IMR-90 (cell line): ENCODE results near the gene CD2AP. TPM values are rescaled to one million over a fixed set of nuclear protein-coding genes. Genes with fewer than 3 reads are reported as not detected.

Experiments
- ATAC-seq: fragments of 200-7000 bp; cut with Tn5 transposase; 2 replicates; pipeline ENCODE4 v1.9.1; 2020; ENCODE audit warnings: low read depth, mild to moderate bottlenecking, moderate library complexity
- BruUV-seq: library from RNA; stranded (reverse); fragments of 400-500 nt; replicated peaks from 2 replicates; lab custom pipeline; 2021; lab: Mats Ljungman, UMichigan
- CTCF ChIA-PET: fragments of 300-600 bp; formaldehyde crosslinking; extraction: SDS; loops from one replicate; lab custom pipeline; 2021; ENCODE audit warnings: antibody characterized with exemption; lab: Yijun Ruan, JAX
- POLR2A ChIA-PET: fragments of 300-600 bp; sonication (Branson Sonifier 250); formaldehyde crosslinking; loops from one replicate; lab custom pipeline; 2022; ENCODE audit warnings: antibody characterized with exemption; ENCODE audit not compliant: unreplicated experiment; lab: Charles Lee
- DNase-seq: peaks from one replicate; pipeline ENCODE4 v3.0.0; 2013
- H2AFZ ChIP-seq: replicated peaks from 2 replicates; pipeline ENCODE3; 2013; ENCODE audit warnings: low read length, mild to moderate bottlenecking; ENCODE audit not compliant: poor library complexity
- H2AK5ac ChIP-seq: 2 replicates; pipeline ENCODE4 v1.6.1; 2013; ENCODE audit warnings: low read depth, low read length, inconsistent platforms
- H2AK9ac ChIP-seq: replicated peaks from 2 replicates; pipeline ENCODE3; 2013; ENCODE audit warnings: mild to moderate bottlenecking, low read depth, low read length, moderate library complexity; ENCODE audit not compliant: poor library complexity
- H2BK120ac ChIP-seq: 2 replicates; pipeline ENCODE4 v1.6.1; 2013; ENCODE audit warnings: low read depth, low read length, inconsistent platforms
- H2BK15ac ChIP-seq: 3 replicates; pipeline ENCODE4 v1.6.1; 2013; ENCODE audit warnings: low read depth, low read length, inconsistent platforms
- H2BK20ac ChIP-seq: 2 replicates; pipeline ENCODE4 v1.6.1; 2013; ENCODE audit warnings: low read depth, mild to moderate bottlenecking, inconsistent platforms, low read length, moderate library complexity
- H2BK5ac ChIP-seq: 2 replicates; pipeline ENCODE4 v1.6.1; 2013; ENCODE audit warnings: mild to moderate bottlenecking, low read depth, low read length, inconsistent platforms; ENCODE audit not compliant: poor library complexity, severe bottlenecking
- H3K14ac ChIP-seq: replicated peaks from 2 replicates; pipeline ENCODE4 v1.6.1; 2013; ENCODE audit warnings: low read depth, low read length, inconsistent platforms
- H3K18ac ChIP-seq: 2 replicates; pipeline ENCODE4 v1.6.1; 2013; ENCODE audit warnings: low read depth, low read length, control low read depth
- H3K23ac ChIP-seq: 2 replicates; pipeline ENCODE4 v1.6.1; 2013; ENCODE audit warnings: low read depth, low read length, inconsistent platforms
- H3K27ac ChIP-seq: 2 replicates; pipeline ENCODE4 v1.5.1; 2013; ENCODE audit warnings: mild to moderate bottlenecking, control low read depth, low read length; ENCODE audit not compliant: insufficient read depth
- H3K27me3 ChIP-seq: 2 replicates; pipeline ENCODE4 v1.6.1; 2013; ENCODE audit warnings: low read length; ENCODE audit not compliant: control insufficient read depth, insufficient read depth
- H3K36me3 ChIP-seq: 2 replicates; pipeline ENCODE4 v1.6.1; 2013; ENCODE audit warnings: low read length, mixed read lengths; ENCODE audit not compliant: control insufficient read depth, insufficient read depth
- H3K4ac ChIP-seq: 2 replicates; pipeline ENCODE4 v1.6.1; 2013; ENCODE audit warnings: low read depth, low read length, inconsistent platforms
- H3K4me1 ChIP-seq: 2 replicates; pipeline ENCODE4 v1.6.1; 2013; ENCODE audit warnings: low read length, mixed read lengths; ENCODE audit not compliant: control insufficient read depth, insufficient read depth
- H3K4me2 ChIP-seq: 2 replicates; pipeline ENCODE4 v1.6.1; 2013; ENCODE audit warnings: low read depth, mild to moderate bottlenecking, control low read depth, low read length, moderate library complexity
- H3K4me3 ChIP-seq: 2 replicates; pipeline ENCODE4 v1.5.1; 2013; ENCODE audit warnings: low read depth, mild to moderate bottlenecking, control low read depth, low read length, moderate library complexity; ENCODE audit not compliant: insufficient read depth
- H3K56ac ChIP-seq: 2 replicates; pipeline ENCODE4 v1.6.1; 2013; ENCODE audit warnings: low read length, inconsistent platforms; ENCODE audit not compliant: insufficient read depth; ENCODE audit errors: extremely low read depth
- H3K79me1 ChIP-seq, 2 experiments: 2 replicates each; pipeline ENCODE4 v1.6.1; 2013; ENCODE audit warnings: low read length in 2 of 2, inconsistent platforms in 1 of 2, low read depth in 1 of 2
- H3K9ac ChIP-seq: 2 replicates; pipeline ENCODE4 v1.6.1; 2013; ENCODE audit warnings: low read depth, low read length, control low read depth
- H3K9me1 ChIP-seq: 2 replicates; pipeline ENCODE4 v1.6.1; 2013; ENCODE audit warnings: low read length, inconsistent platforms; ENCODE audit not compliant: insufficient read depth
- H3K9me3 ChIP-seq: 2 replicates; pipeline ENCODE4 v1.6.1; 2013; ENCODE audit warnings: low read length; ENCODE audit not compliant: control insufficient read depth, insufficient read depth
- H4K20me1 ChIP-seq: 2 replicates; pipeline ENCODE4 v1.6.1; 2013; ENCODE audit warnings: low read length, inconsistent platforms; ENCODE audit not compliant: insufficient read depth
- H4K5ac ChIP-seq: 2 replicates; pipeline ENCODE4 v1.6.1; 2013; ENCODE audit warnings: mild to moderate bottlenecking, low read depth, low read length, control low read depth
- H4K8ac ChIP-seq, 2 experiments: 2 replicates each; pipeline ENCODE4 v1.6.1; 2013; ENCODE audit warnings: low read depth in 2 of 2, low read length in 2 of 2, control low read depth in 1 of 2, inconsistent platforms in 1 of 2
- H4K91ac ChIP-seq: 2 replicates; pipeline ENCODE4 v1.6.1; 2013; ENCODE audit warnings: low read depth, low read length, inconsistent platforms; ENCODE audit not compliant: insufficient read depth
- CTCF ChIP-seq: conservative IDR thresholded peaks from 2 replicates; pipeline ENCODE4 v1.5.1; 2012; ENCODE audit warnings: mild to moderate bottlenecking, low read depth, low read length, improper control_type of control experiment
- ELK1 ChIP-seq: fragments of 150-350 bp; IDR thresholded peaks from 2 replicates; pipeline ENCODE4 v1.6.1; 2016; ENCODE audit warnings: low read depth, mild to moderate bottlenecking, low read length, moderate library complexity, borderline replicate concordance
- NFE2L2 ChIP-seq: fragments of 150-350 bp; IDR thresholded peaks from 2 replicates; pipeline ENCODE4 v1.6.1; 2016; ENCODE audit warnings: low read depth, mild to moderate bottlenecking, low read length
- POLR2A ChIP-seq: IDR thresholded peaks from 2 replicates; pipeline ENCODE4 v1.6.1; 2012; ENCODE audit warnings: mild to moderate bottlenecking, low read depth, low read length
- RCOR1 ChIP-seq: IDR thresholded peaks from 2 replicates; pipeline ENCODE4 v1.6.1; 2012; ENCODE audit warnings: mild to moderate bottlenecking, low read length, improper control_type of control experiment; ENCODE audit not compliant: insufficient replicate concordance
- RFX5 ChIP-seq: IDR thresholded peaks from 2 replicates; pipeline ENCODE4 v1.8.0; 2012; ENCODE audit warnings: low read depth, mild to moderate bottlenecking, low read length, moderate library complexity
- WGBS, 2 experiments: methylation state at CpG; one replicate each; pipeline versions ENCODE4 v1.1.5 to v1.1.7; 2013; ENCODE audit warnings: missing lambda C conversion rate in 2 of 2; ENCODE audit not compliant: insufficient read length in 1 of 2; ENCODE audit errors: extremely low coverage in 2 of 2; 5-methylcytosine and 5-hydroxymethylcytosine counted together
- dilution Hi-C: fragments of 300-500 bp; cut with HindIII; formaldehyde crosslinking; loops from one replicate; pipeline ENCODE4 v1.14.3; 2018; ENCODE audit warnings: low sequenced_read_pairs; ENCODE audit not compliant: unreplicated experiment
- in situ Hi-C: fragments of 300-500 bp; cut with MboI; formaldehyde crosslinking; loops from 3 replicates; pipeline ENCODE4 v1.14.3; 2019; ENCODE audit warnings: low sequenced_read_pairs, inconsistent platforms, mixed read lengths
- intact Hi-C: fragments of 100-400 bp; cut with micrococcal nuclease; formaldehyde crosslinking; loops from 2 replicates; pipeline ENCODE4 v1.10.0; 2022
- polyA plus RNA-seq, 3 experiments: library from polyadenylated mRNA; depleted of rRNA; stranded (reverse); fragments of >200 nt; gene quantifications; 2 replicates each; pipeline ENCODE4 v1.2.3, GENCODE V29; 2012; ENCODE audit warnings: low replicate concordance in 1 of 3
- total RNA-seq: library from RNA; depleted of rRNA; stranded (reverse); fragments of >200 nt; gene quantifications from 2 replicates; pipeline ENCODE4 v1.2.3, GENCODE V29; 2012

CD2AP gene
- total and polyA plus RNA-seq, 2 of the 4 experiments (the other 2 are of a cell fraction), result 5.3 to 7.5 TPM

- TF ChIP-seq POLR2A (no peak), NFE2L2 (no peak), CTCF (no peak), RFX5 (no peak), RCOR1 (no peak), ELK1 (no peak)
- in situ Hi-C loops (no loop called here), dilution Hi-C loops (no loop called here), intact Hi-C loops (no loop called here)
- BruUV-seq, result no TSS peak
- no peak overlapping the region for H2AK5ac ChIP-seq
- no peak overlapping the region for H3K23ac ChIP-seq
- no peaks in the 10 kb centered on the region for H3K9me3 ChIP-seq
- H3K79me1 ChIP-seq, result peaks cover 0 to 2% of the 10 kb centered on the region in 2 experiments; a peak in 1 of 4 replicates
- POLR2A ChIA-PET, result no interaction called here
- H3K14ac ChIP-seq, result no peak overlapping the region
- no peak overlapping the region for H4K8ac ChIP-seq
- ATAC-seq (peak; percentile 59), DNase-seq (no peak)
- H2BK5ac ChIP-seq, result no peak overlapping the region
- no peaks in the 10 kb centered on the region for H3K9me1 ChIP-seq
- CTCF ChIA-PET, result no interaction called here
- H4K91ac ChIP-seq, result no peak overlapping the region
- no peak overlapping the region for H2AK9ac ChIP-seq
- H2BK15ac ChIP-seq, result no peak overlapping the region
- no peak overlapping the region for H3K9ac ChIP-seq
- H2AFZ ChIP-seq, result no peak overlapping the region
- no peak overlapping the region for H3K18ac ChIP-seq
- H2BK120ac ChIP-seq, result no peak overlapping the region
- no peaks in the 10 kb centered on the region for H3K4me1 ChIP-seq
- no peak overlapping the region for H3K27ac ChIP-seq
- no peaks in the 10 kb centered on the region for H3K27me3 ChIP-seq
- H3K4ac ChIP-seq, result no peak overlapping the region
- H3K56ac ChIP-seq, result no peak overlapping the region
- H3K36me3 ChIP-seq, result peaks cover under 1% of the 10 kb centered on the region; the same call in 1 of the 2 replicates
- no CpG with 5 or more reads among the region's 2 CpGs for WGBS, 2 experiments
- H3K4me3 ChIP-seq, result no peak overlapping the region
- no peaks in the 10 kb centered on the region for H4K20me1 ChIP-seq
- H2BK20ac ChIP-seq, result no peak overlapping the region
- no peak overlapping the region for H3K4me2 ChIP-seq
- no peak overlapping the region for H4K5ac ChIP-seq
Measured at GRCh38 chr6:47571488-47571887, 93.9 kb downstream of the CD2AP start.
